AG04450 (cell line): Measurements from ENCODE around the gene P2RX6. TPM values are rescaled to one million over a fixed set of nuclear protein-coding genes. Genes with fewer than 3 reads are reported as not detected.
"Not testable (repeated sequence)": the region's sequence is repeated elsewhere in the genome, so short reads cannot be mapped to it uniquely, and the experiment has no call there.

ENCODE experiments used
- CTCF ChIA-PET: fragments of 300-600, 350-600 bp; formaldehyde crosslinking; extraction: SDS; loops from one replicate; lab custom pipeline; 2022; ENCODE audit warnings: antibody characterized with exemption, inconsistent platforms; lab: Charles Lee
- POLR2A ChIA-PET: fragments of 350-600 bp; formaldehyde crosslinking; extraction: SDS; loops from one replicate; lab custom pipeline; 2021; ENCODE audit warnings: antibody characterized with exemption, inconsistent platforms; lab: Yijun Ruan, JAX
- DNase-seq: peaks from one replicate; pipeline ENCODE4 v3.0.0-alpha.2; 2011; ENCODE audit warnings: low read depth, low spot score
- H3K27ac ChIP-seq: one replicate; pipeline ENCODE4 v1.5.1; 2012; ENCODE audit warnings: low read depth, low read length, control low read depth
- H3K27me3 ChIP-seq: one replicate; pipeline ENCODE4 v1.6.0; 2012; ENCODE audit warnings: low read length; ENCODE audit not compliant: control insufficient read depth, insufficient read depth
- H3K4me3 ChIP-seq: 2 replicates; pipeline ENCODE4 v1.5.1; 2011; ENCODE audit warnings: mild to moderate bottlenecking, low read depth, low read length, control low read depth
- H3K9me3 ChIP-seq: 2 replicates; pipeline ENCODE4 v1.5.1; 2012; ENCODE audit warnings: low read length; ENCODE audit not compliant: control insufficient read depth, insufficient read depth
- polyA plus RNA-seq: library from polyadenylated mRNA; depleted of rRNA; stranded (reverse); fragments of >200 nt; gene quantifications from 2 replicates; pipeline ENCODE4 v1.2.3, GENCODE V29; 2011
- TF ChIP-seq, protein P1 (sequence below): IDR thresholded peaks from 2 replicates; pipeline ENCODE4 v1.5.1; 2011; ENCODE audit warnings: low read depth, low read length, control low read depth, inconsistent platforms

The P2RX6 gene
- polyA plus RNA-seq, 1 experiment: 1.7 TPM

DNA sequence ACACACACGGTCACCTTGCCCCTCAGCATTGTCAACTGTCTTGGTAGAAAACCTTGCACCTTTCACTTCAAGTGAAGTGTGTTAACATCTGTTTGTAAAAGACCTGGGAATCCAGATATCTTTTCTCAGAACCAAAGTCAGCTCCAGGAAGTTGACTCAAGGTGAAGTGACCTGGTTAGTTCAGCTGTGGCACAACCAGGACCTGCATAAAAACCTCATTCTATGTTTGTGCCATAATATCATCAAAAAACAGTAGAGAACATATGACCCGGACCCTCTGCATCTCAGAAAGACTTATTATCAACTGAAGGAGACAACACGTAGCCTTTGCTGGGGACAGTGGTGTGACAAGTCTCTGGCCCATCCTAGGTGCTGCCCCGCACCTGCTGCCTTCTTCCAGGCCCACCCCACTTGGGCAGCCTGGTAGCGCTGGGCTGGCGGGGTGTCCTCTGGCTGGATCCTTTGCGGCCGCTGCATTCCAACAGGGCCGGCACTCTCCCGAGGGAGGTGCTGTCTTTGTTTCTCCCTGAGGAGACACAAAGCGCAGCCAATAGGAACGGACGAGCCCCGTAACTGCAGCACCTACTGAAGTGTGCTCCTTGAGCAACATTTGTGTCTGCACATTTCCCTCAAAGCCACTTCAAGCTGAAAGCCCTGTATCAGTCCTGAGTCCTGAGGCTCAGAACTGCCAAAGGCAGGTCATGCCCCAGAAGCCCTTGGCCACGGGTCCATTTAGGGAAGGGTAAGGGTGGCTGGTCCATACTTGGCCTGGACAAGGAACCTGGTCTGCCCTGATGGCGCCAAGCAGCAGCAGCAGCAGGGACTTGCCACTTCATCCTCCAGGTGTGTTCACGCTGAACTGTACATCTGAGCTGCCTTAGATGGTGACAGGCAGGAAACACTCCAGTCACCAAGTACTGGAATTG, 56.0 kb downstream of the P2RX6 start:
- CTCF ChIA-PET: no interaction called here
- peaks cover 15% of the 10 kb centered on the region for H3K9me3 ChIP-seq
- TF ChIP-seq, protein P1, sequence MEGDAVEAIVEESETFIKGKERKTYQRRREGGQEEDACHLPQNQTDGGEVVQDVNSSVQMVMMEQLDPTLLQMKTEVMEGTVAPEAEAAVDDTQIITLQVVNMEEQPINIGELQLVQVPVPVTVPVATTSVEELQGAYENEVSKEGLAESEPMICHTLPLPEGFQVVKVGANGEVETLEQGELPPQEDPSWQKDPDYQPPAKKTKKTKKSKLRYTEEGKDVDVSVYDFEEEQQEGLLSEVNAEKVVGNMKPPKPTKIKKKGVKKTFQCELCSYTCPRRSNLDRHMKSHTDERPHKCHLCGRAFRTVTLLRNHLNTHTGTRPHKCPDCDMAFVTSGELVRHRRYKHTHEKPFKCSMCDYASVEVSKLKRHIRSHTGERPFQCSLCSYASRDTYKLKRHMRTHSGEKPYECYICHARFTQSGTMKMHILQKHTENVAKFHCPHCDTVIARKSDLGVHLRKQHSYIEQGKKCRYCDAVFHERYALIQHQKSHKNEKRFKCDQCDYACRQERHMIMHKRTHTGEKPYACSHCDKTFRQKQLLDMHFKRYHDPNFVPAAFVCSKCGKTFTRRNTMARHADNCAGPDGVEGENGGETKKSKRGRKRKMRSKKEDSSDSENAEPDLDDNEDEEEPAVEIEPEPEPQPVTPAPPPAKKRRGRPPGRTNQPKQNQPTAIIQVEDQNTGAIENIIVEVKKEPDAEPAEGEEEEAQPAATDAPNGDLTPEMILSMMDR: no peak
- no peak overlapping the region for H3K4me3 ChIP-seq
- DNase-seq: no peak
- H3K27ac ChIP-seq: no peak overlapping the region
- POLR2A ChIA-PET: no interaction called here
- H3K27me3 ChIP-seq: peaks cover 7% of the 10 kb centered on the region

DNA sequence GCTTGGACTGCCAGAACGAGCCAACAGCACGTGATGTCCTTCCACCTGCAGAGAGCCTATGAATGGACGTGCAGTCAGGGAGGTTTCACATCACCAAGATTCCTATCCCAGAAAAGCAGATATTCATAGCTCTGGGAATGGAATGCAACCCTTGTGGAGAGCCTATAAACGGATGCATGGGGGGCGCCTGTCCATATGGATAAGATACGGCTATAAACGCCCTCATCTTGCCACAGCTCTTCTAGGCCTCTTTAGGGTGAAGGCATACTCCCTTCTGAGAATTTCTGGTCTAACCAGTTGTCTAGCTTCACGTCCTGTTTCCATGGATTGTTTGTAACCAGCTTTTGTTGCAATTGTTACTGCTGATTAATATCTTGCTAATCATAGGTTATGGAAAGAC, 56.8 kb downstream of the P2RX6 start:
- DNase-seq, H3K4me3 ChIP-seq, H3K27ac ChIP-seq, CTCF ChIA-PET, H3K27me3 ChIP-seq: not testable (repeated sequence)
- POLR2A ChIA-PET: interaction anchor here (0.6 kb wide), 1 partner anchor 27 kb away, joined by 7 read pairs; no protein-coding TSS in a partner anchor
- peaks cover 15% of the 10 kb centered on the region for H3K9me3 ChIP-seq

DNA sequence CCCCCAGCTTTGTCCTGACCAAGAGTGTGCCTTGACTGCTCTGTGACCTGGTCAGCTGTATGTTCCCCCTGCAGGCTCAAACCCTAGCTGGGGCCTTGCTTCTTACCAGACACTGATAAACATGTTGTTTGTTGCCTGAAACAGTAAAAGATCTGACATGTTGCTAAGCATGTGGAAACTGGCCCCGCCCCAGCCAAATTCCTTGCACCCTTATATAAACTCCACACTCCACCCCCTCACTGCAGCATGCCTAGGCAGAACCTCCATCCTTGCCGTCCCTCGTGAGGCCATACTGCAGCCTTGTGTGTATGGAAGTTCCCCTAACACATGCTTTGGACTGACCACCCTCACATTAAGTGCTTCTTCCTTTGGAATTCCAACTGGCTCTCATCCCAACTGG, 58.1 kb downstream of the P2RX6 start:
- peaks cover 15% of the 10 kb centered on the region for H3K9me3 ChIP-seq
- H3K27ac ChIP-seq: no peak overlapping the region
- H3K27me3 ChIP-seq: peaks cover 7% of the 10 kb centered on the region
- POLR2A ChIA-PET: no interaction called here
- H3K4me3 ChIP-seq: no peak overlapping the region
- CTCF ChIA-PET: no interaction called here
- TF ChIP-seq, protein P1: no peak
- DNase-seq: no peak

DNA sequence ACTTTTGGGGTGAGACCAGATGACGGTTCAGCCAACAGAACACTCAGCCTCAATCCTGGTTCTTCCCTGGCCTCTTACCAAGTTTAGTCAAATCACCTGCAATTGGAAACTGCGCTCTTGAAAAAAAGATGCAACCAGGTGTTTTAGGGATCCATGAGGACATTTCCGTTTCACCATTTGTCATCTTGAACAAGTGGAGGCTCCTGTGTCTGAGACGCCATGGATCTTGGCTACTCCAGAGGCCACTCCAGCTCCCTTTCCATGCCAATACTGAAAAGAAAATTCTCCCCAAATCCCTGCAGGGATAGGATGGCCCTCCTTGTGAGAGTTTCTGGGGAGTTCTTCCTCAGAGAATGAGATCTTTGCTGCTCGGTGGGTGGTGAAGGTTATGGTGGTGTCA, 58.5 kb downstream of the P2RX6 start:
- Histone ChIP-seq H3K4me3 (no peak overlapping the region), H3K27ac (no peak overlapping the region), H3K27me3 (peaks cover 7% of the 10 kb centered on the region), H3K9me3 (peaks cover 15% of the 10 kb centered on the region)
- CTCF ChIA-PET: no interaction called here
- POLR2A ChIA-PET: no interaction called here
- no peak for DNase-seq
- TF ChIP-seq, protein P1: no peak

DNA sequence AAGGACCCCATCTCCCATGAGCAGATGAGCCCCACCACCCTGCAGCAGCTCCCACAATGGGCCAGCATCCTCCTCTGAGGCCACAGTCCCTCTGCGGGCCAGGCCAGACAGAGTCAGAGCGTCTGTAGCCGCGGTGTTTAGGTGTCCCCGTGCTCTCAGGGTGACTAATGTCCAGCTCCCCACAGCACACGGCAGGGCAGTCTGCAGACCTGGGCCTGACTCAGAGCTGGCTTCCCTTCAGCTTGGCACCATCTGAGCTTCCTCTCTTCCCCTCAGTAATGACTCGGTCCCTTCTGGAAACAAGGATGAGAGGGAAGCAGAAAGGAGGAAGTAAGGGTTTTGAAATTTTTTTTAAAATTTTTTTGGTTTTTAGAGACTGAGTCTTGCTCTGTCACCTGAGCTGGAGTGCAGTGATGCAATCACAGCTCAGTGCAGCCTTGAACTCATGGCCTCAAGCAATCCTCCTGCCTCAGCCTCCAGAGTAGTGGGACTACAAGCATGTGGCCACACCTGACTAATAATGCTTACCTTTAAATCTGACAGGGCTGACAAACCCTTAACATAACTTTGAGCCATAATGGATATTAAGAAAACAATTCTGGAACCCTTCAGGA, 59.2 kb downstream of the P2RX6 start:
- CTCF ChIA-PET: no interaction called here
- DNase-seq: no peak
- TF ChIP-seq, protein P1: no peak
- Histone ChIP-seq H3K27ac (no peak overlapping the region), H3K4me3 (no peak overlapping the region), H3K27me3 (peaks cover 8% of the 10 kb centered on the region), H3K9me3 (peaks cover 15% of the 10 kb centered on the region)
- POLR2A ChIA-PET: no interaction called here
